IMR-90 (cell line): Measurements from ENCODE around the gene SLC18A2.

ENCODE experiments used
- BHLHE40 ChIP-seq: fragments of 150-350 bp; IDR thresholded peaks from 2 replicates; pipeline ENCODE4 v1.6.1; 2016; ENCODE audit warnings: mild to moderate bottlenecking, low read depth, low read length
- CEBPB ChIP-seq: IDR thresholded peaks from 2 replicates; pipeline ENCODE4 v1.6.1; 2012; ENCODE audit warnings: low read depth, low read length, improper control_type of control experiment
- CTCF ChIP-seq: conservative IDR thresholded peaks from 2 replicates; pipeline ENCODE4 v1.5.1; 2012; ENCODE audit warnings: mild to moderate bottlenecking, low read depth, low read length, improper control_type of control experiment
- MAZ ChIP-seq: IDR thresholded peaks from 2 replicates; pipeline ENCODE4 v1.6.1; 2012; ENCODE audit warnings: low read depth, mild to moderate bottlenecking, low read length, improper control_type of control experiment, moderate library complexity, borderline replicate concordance
- POLR2A ChIP-seq: IDR thresholded peaks from 2 replicates; pipeline ENCODE4 v1.6.1; 2012; ENCODE audit warnings: mild to moderate bottlenecking, low read depth, low read length
- RAD21 ChIP-seq: IDR thresholded peaks from 2 replicates; pipeline ENCODE4 v1.6.1; 2012; ENCODE audit warnings: low read length, improper control_type of control experiment
- RFX5 ChIP-seq: IDR thresholded peaks from 2 replicates; pipeline ENCODE4 v1.8.0; 2012; ENCODE audit warnings: low read depth, mild to moderate bottlenecking, low read length, moderate library complexity
- USF2 ChIP-seq: fragments of 150-350 bp; IDR thresholded peaks from 2 replicates; pipeline ENCODE4 v1.6.1; 2017; ENCODE audit warnings: mild to moderate bottlenecking, antibody characterized with exemption, low read length, low read depth

- TF ChIP-seq POLR2A, result no peak
- TF ChIP-seq CTCF, result no peak
- no peak for TF ChIP-seq RAD21
- TF ChIP-seq CEBPB, result no peak
- no peak for TF ChIP-seq MAZ
- TF ChIP-seq BHLHE40, result no peak
- no peak for TF ChIP-seq RFX5
- no peak for TF ChIP-seq USF2
Measured at GRCh38 chr10:117260084-117260483, 19.2 kb downstream of the SLC18A2 start.
